ENCODE results near the gene CFAP45. TPM values are rescaled to one million over a fixed set of nuclear protein-coding genes. Genes with fewer than 3 reads are reported as not detected.

CFAP45 gene
- total RNA-seq, 4 donors from 2014 or later, result 0.46 to 3.0 (median 0.66) TPM

GRCh38 chr1:159937054-159937750, 37.2 kb upstream of the CFAP45 start:
- WGBS, 2 donors, result 30 to 42% methylated on average over 4 of the region's 4 CpGs
- intact Hi-C loops (cut with DNase I; ENCODE audit: low total_unique reads), result loop anchor here (5.0 kb wide), 1 partner anchor 70 kb away; no protein-coding TSS in a partner anchor
- no peak overlapping the region for H3K4me3 ChIP-seq (ENCODE audit: low read depth, poor library complexity, severe bottlenecking)

GRCh38 chr1:159936273-159936904, 36.4 kb upstream of the CFAP45 start:
- WGBS, 2 donors, result 31 to 35% methylated on average over 15 to 16 of the region's 16 CpGs
- no peak overlapping the region for H3K4me3 ChIP-seq (ENCODE audit: low read depth, poor library complexity, severe bottlenecking)
- TF ChIP-seq POLR2A (IDR thresholded peaks at IDR 0.05) (no peak), CTCF (IDR thresholded peaks at IDR 0.05) (peak in 2 of 3 donors; percentile 82 to 93)
- peak; percentile 68 to 96 for DNase-seq (ENCODE audit: low spot score in 2 of 2)
- intact Hi-C loops (cut with DNase I; ENCODE audit: low total_unique reads), result loop anchor here (5.0 kb wide), 1 partner anchor 71 kb away; no protein-coding TSS in a partner anchor

More at GRCh38 chr1:159937054-159937750, 37.2 kb upstream of the CFAP45 start:
- TF ChIP-seq POLR2A (IDR thresholded peaks at IDR 0.05), result no peak
- no peak for TF ChIP-seq CTCF (IDR thresholded peaks at IDR 0.05)
- no peak for DNase-seq (ENCODE audit: low spot score in 2 of 2)

GRCh38 chr1:159935719-159936272, 35.8 kb upstream of the CFAP45 start:
- H3K4me3 ChIP-seq (ENCODE audit: low read depth, poor library complexity, severe bottlenecking), result no peak overlapping the region
- DNase-seq (ENCODE audit: low spot score in 2 of 2), result no peak
- 53 to 59% methylated on average over 4 of the region's 4 CpGs for WGBS, 2 donors
- TF ChIP-seq CTCF (IDR thresholded peaks at IDR 0.05) (no peak), POLR2A (IDR thresholded peaks at IDR 0.05) (no peak)
- intact Hi-C loops (cut with DNase I; ENCODE audit: low total_unique reads), result loop anchor here (5.0 kb wide), 1 partner anchor 72 kb away; no protein-coding TSS in a partner anchor

- WGBS, 2 donors, result 86 to 91% methylated on average over 11 of the region's 11 CpGs
- intact Hi-C loops (cut with DNase I; ENCODE audit: low total_unique reads), result loop anchor here (5.0 kb wide), 1 partner anchor 72 kb away; no protein-coding TSS in a partner anchor
These were observed 35.3 kb upstream of the CFAP45 start for GRCh38 chr1:159935305-159935704.

More at GRCh38 chr1:159935305-159935704, 35.3 kb upstream of the CFAP45 start:
- TF ChIP-seq CTCF (IDR thresholded peaks at IDR 0.05) (no peak), POLR2A (IDR thresholded peaks at IDR 0.05) (no peak)
- H3K4me3 ChIP-seq (ENCODE audit: low read depth, poor library complexity, severe bottlenecking), result no peak overlapping the region
- no peak for DNase-seq (ENCODE audit: low spot score in 2 of 2)

All from lower leg skin (tissue), 4 donors.